ENCODE measurements around the gene CDK11B.
"Not testable (repeated sequence)": the region's sequence is repeated elsewhere in the genome, so short reads cannot be mapped to it uniquely, and the experiment has no call there.

Gene CDK11B

GRCh38 chr1:1599030-1599934 lies 59.5 kb downstream of the CDK11B start:
- DNase-seq (ENCODE audit: low spot score): peak; percentile 88

- DNase-seq (ENCODE audit: low spot score): no peak
Measured at GRCh38 chr1:1598720-1599029, 60.1 kb downstream of the CDK11B start.

GRCh38 chr1:1598051-1598719 lies 60.6 kb downstream of the CDK11B start:
- DNase-seq (ENCODE audit: low spot score): no peak

GRCh38 chr1:1597275-1597930 lies 61.4 kb downstream of the CDK11B start:
- DNase-seq (ENCODE audit: low spot score): peak; percentile 47

GRCh38 chr1:1596493-1597274 lies 62.1 kb downstream of the CDK11B start:
- no peak for DNase-seq (ENCODE audit: low spot score)

GRCh38 chr1:1595341-1595740 lies 63.5 kb downstream of the CDK11B start:
- not testable (repeated sequence) for DNase-seq (ENCODE audit: low spot score)

GRCh38 chr1:1594602-1595260 lies 64.1 kb downstream of the CDK11B start:
- no peak for DNase-seq (ENCODE audit: low spot score)

GRCh38 chr1:1593834-1594601 lies 64.8 kb downstream of the CDK11B start:
- no peak for DNase-seq (ENCODE audit: low spot score)

- no peak for DNase-seq (ENCODE audit: low spot score)
Measured at GRCh38 chr1:1591452-1591851, 67.4 kb downstream of the CDK11B start.
